Epithelial cell of prostate (primary cell): ENCODE data around the gene PGP.

Experiments used
- DNase-seq: peaks from one replicate; pipeline ENCODE4 v3.0.0-alpha.2; 2011; ENCODE audit warnings: low read depth, low spot score
- H3K27ac ChIP-seq: fragments of 450-650 bp; 2 replicates; pipeline ENCODE4 v1.5.1; 2017; ENCODE audit warnings: mild to moderate bottlenecking

The PGP gene

DNA sequence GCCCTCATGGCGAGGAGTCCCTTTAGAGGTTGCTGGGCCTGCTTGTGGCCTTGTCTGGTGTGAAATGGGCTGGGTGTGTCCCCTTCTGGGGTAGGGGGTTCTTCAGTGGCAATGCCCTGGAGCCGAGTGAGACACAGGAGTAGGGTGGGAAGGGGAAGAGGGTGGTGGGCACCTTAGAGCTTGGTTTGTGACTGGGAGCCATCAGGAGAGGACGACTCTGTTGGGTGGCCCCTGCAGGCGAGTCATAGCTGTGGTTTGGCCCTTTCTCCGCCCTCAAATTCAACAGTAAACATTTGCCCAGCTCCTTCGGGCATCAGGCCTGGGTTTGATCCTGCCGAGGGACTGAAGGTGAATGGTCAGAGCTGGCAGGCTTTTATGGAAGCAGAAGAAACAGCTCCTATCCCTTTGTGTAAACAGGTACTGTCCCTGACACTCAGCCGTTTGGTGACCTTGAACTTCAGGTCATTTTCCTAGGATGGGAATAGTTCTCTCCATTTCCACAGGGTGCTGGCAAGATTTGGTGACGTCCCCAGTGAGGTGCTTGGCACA is 11.7 kb upstream of the PGP start:
- no peak for DNase-seq
- no peak overlapping the region for H3K27ac ChIP-seq

- DNase-seq: no peak
- peak overlapping the region; percentile 73 for H3K27ac ChIP-seq
Observed at GRCh38 chr16:2223942-2224486, 9.4 kb upstream of the PGP start.

DNA sequence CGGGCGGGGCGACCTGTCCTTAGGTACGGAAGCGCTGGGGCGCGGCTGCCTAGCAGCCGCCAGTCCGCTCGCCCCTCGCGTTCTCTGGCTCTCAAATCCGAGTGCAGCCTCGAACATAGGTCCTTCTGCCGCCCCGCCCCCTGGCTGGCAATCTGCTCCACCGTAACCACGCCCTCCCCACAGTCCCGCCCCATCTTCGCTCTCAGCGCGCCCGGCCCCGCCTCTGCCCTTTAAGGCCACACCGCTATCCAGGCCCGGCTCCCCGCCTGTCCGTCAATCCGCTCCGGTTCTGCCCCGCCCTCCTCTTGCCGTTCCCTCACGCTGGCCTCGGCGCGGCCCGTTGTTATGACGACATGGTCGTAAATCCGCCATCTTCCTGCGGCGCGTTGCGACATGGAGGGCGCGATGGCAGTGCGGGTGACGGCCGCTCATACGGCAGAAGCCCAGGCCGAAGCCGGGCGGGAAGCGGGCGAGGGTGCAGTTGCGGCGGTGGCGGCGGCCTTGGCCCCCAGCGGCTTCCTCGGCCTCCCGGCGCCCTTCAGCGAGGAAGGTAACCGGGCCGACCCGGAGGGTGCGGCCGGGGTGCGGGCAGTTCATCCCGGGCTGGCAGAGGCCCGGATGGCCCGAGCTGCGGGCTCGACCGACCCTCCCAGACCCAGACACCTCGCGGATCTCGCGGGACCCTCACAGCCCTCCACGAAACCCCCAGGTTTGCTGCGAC is 8.7 kb upstream of the PGP start, which contains the start of gene E4F1:
TSS of gene E4F1 (plus strand) at position 371 of the 721 bp plus-strand sequence. CDS start at position 394, 23 bp downstream.
- peak within 1 kb of the TSS; percentile 73 for H3K27ac ChIP-seq
- peak; percentile 97 for DNase-seq

- no peak for DNase-seq
- H3K27ac ChIP-seq: no peak overlapping the region
Observed at GRCh38 chr16:2216330-2216729, 1.7 kb upstream of the PGP start.

DNA sequence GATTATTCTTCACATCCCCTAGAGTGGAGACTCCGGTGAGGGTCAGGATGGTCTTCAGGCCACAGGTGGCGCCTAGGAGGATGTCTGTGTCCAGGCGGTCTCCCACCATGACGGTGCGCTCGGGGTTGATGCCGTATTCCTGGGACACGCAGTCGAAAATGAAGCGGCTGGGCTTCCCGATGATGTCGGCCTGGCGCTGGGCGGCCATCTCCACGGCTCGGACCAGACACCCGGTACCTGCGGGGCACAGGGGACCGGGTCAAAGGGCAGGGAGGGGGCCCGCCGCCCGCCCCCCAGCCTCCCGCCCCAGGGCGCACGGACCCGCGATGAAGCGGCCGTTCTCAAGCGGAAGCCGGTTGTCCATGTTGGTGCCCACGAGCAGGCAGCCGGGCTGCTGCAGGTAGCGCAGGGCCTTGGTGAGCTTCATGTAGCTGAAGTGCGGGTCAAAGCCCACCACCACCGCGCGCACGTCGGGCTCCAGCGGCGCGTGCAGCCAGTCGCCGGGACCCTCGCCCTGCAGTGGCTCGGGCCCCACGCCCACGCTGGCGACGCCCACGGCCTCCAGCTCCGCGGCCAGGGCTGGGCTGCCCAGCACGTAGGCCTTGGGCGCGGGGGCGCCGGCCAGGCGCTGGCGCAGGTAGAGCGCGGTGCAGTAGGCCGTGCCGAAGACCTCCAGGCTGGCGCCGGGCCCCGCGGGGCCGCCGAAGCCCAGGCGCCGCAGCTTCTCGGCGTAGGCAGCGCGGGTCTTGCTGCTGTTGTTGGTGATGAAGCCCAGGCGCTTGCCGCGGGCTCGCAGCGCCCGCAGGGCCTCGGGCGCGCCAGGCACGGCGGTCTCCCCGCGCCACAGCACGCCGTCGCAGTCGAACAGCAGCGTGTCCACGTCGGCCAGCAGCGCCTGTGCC is 572 bp downstream of the PGP start:
- peak overlapping the region; percentile 82 for H3K27ac ChIP-seq
- DNase-seq: no peak

GRCh38 chr16:2212362-2213324 is 2.0 kb downstream of the PGP start:
- peak overlapping the region; percentile 35 for H3K27ac ChIP-seq
- DNase-seq: no peak

DNA sequence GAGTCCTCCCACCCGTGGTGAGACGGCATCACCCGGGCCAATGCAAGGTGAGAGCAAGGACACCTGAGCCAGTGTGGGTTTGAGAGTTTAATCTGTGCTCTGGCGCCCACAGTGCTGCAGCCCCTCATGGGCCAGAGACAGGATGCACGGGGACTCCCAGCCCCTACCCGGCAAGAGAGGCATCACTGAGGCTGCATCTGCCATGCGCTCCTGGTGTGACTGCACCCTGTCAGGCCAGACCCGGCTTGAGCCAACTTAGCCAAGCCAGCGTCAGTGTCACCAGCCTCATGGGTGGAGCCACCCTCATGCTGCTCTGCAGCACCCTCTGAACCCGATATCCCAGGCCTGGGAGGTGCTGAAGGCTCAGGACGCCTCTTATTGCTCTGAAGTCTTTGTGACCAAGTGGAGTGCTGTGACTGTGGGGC is 2.7 kb downstream of the PGP start:
- DNase-seq: no peak
- H3K27ac ChIP-seq: peak overlapping the region; percentile 35

DNA sequence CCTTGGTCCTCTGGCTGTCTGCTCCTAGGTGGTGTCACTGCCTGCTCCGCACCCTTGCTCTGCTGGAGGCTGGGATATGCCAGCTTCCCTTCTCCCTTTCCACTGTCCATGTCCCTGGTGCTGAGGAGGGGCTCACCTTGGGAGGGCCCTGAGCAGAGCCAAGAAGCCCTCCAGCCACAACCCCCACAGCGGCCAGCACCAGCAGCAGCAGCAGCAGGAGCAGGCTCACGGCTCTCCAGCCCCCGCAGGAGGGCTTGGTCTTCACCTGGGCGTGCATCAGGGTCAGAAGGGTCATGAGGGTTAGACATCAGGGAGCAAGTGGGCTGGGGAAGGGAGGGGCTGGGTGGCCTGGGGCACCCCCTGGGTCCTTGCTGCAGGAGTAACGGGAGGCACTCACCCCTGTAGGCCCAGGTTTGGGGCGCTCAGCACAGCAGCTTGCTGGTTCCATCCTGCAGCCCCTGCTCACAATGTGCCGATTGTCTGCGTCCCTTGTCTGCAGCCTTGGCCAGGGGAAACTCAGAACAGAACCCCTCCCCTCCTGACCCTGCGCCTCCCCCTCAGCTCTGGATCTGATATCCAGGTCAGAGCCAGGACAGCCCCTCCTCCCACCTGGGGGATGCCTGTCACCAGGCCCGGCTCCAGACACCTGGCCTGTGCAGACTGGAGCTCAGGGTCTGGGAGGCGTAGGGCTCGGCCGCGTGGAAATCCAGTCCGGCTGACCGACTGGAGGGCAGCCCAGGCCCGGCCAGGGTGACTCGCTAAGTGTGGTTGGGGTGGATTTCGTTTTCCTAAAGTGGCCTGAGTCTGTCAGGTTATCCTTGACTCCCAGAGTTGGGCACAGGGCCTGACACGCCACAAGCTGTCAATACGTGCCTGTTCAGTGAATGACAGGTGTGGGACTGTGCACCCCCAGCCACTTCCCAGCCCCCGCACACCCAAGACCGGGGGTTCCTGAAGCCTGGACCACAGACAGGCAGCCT is 4.0 kb downstream of the PGP start, which contains the start of gene BRICD5:
TSS of gene BRICD5 (minus strand) at position 478 of the 980 bp plus-strand sequence. CDS start at position 448, 30 bp downstream.
- DNase-seq: no peak
- H3K27ac ChIP-seq: no peak within 1 kb of the TSS

GRCh38 chr16:2210009-2210332 is 4.7 kb downstream of the PGP start:
- no peak for DNase-seq
- no peak overlapping the region for H3K27ac ChIP-seq

DNA sequence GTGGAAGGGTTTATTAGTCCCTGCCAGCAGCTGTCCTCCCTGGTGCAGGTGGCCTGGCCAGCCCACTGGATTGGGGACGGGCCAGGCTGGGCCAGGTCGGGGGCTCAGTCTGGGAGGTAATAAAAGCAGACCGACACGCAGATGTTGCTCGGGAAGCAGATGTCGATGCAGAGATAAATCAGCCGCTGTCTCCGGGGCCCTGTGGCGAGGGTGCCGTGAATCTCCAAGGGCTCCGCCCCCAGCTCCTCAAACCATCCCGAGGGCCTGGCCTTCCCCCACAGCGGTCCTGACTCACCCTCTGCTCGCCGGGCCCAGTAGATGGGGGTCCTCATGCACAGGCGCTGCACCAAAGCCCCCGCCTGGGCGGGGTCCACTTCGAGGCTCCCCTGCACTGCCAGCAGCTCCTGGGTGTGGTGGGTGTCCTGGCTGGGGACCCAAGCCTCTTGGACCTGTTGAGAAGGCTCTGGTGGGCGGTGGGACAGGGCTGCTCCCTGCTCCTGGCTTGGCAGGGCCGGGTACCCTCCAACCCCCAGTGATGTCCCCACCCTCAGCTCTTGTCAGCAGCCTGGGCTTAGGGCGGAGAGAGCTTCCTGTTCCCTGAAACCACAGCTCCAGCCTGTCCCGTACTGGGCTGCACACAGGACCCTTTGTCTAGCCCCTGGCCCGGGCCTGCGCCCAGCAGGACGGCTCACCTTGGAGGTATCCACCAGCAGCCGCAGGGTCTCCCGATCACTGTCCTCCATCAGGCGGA is 5.2 kb downstream of the PGP start:
- no peak for DNase-seq
- no peak overlapping the region for H3K27ac ChIP-seq

DNA sequence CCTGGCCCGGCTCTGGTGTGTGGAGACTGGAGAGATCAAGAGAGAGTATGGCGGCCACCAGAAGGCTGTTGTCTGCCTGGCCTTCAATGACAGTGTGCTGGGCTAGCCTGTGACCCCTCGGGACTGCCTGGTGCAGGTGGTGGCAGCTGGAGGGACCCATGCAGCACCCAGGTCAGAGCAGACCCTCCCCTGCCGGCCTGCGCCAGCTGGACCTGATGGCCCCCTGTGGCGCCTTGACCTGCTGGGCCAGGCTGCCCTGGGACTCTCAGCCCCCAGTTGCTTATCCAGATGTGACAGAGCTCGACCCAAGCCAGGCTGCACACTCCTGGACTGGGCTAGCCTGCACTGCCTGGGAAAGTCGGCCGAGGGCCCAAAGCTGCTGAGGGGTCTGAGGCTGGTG is 5.9 kb downstream of the PGP start:
- H3K27ac ChIP-seq: no peak overlapping the region
- DNase-seq: no peak

DNA sequence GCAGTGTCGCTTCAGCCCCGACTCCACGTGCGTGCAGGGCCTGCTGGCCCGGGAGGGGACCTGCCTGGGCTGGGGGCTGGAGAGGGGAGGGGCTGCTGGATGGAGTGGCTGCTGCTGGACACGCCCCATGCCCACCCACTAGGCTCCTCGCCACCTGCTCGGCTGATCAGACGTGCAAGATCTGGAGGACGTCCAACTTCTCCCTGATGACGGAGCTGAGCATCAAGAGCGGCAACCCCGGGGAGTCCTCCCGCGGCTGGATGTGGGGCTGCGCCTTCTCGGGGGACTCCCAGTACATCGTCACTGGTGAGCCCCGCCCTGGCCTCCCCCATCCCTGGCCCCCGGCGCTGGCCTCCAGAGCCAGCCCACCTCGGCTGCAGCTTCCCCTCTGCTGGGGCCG is 6.3 kb downstream of the PGP start:
- DNase-seq: no peak

GRCh38 chr16:2207872-2208271 is 6.8 kb downstream of the PGP start:
- H3K27ac ChIP-seq: no peak overlapping the region
- no peak for DNase-seq

More for the DNA sequence above, 6.3 kb downstream of the PGP start:
- no peak overlapping the region for H3K27ac ChIP-seq

- peak overlapping the region; percentile 74 for H3K27ac ChIP-seq
- DNase-seq: no peak
Observed at GRCh38 chr16:2206780-2207433, 7.7 kb downstream of the PGP start.

DNA sequence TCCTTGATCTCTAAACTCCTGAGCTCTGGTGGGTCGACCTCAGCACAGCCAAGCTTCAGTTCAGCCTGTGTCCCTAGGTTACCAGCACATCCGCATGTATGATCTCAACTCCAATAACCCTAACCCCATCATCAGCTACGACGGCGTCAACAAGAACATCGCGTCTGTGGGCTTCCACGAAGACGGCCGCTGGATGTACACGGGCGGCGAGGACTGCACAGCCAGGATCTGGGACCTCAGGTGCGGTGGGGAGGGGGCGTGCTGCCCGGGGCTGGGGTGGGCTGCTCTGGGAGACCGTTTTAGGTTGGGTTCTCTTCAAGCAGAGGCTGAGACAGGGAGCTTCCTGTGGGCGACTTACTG is 8.2 kb downstream of the PGP start:
- no peak for DNase-seq
- peak overlapping the region; percentile 74 for H3K27ac ChIP-seq

DNA sequence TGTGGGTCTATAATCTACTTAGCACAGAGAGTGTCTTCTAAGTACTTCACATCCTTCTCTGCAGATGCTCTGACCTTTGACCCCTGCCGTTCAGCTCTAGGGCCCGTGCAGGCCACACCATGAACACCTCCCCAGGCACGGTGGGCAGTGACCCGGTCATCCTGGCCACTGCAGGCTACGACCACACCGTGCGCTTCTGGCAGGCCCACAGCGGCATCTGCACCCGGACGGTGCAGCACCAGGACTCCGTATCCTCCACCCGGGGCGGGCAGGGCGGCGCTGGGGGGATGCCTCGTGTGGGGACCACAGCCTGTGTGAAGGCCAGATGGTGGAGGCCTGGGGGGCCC is 8.7 kb downstream of the PGP start:
- peak overlapping the region; percentile 74 for H3K27ac ChIP-seq
- DNase-seq: no peak
